ENCODE data around the gene HIBCH.
"Not testable (repeated sequence)": the region's sequence is repeated elsewhere in the genome, so short reads cannot be mapped to it uniquely, and the experiment has no call there.

HIBCH gene

GRCh38 chr2:190311893-190312634 lies 7.6 kb downstream of the HIBCH start:
- Mint-ChIP-seq H3K4me3 (no peak overlapping the region), H3K27ac (no peak overlapping the region), H3K36me3 (peaks cover 9 to 36% of the 10 kb centered on the region in 2 donors)

GRCh38 chr2:190308031-190308430 lies 11.6 kb downstream of the HIBCH start:
- Mint-ChIP-seq H3K4me1 (peaks cover 0 to 2% of the 10 kb centered on the region in 2 donors), H3K36me3 (peaks cover 16 to 35% of the 10 kb centered on the region in 2 donors), H3K4me3 (no peak overlapping the region), H3K27ac (no peak overlapping the region), H3K27me3 (no peaks in the 10 kb centered on the region), H3K9me3 (no peaks in the 10 kb centered on the region)
- DNase-seq, result no peak
- ATAC-seq (replicated peaks), result no peak

More at GRCh38 chr2:190311893-190312634, 7.6 kb downstream of the HIBCH start:
- ATAC-seq (replicated peaks), result no peak
- H3K27me3 Mint-ChIP-seq, result no peaks in the 10 kb centered on the region
- no peaks in the 10 kb centered on the region for H3K9me3 Mint-ChIP-seq
- peaks cover 16 to 19% of the 10 kb centered on the region in 2 donors for H3K4me1 Mint-ChIP-seq
- no peak for DNase-seq

GRCh38 chr2:190304404-190304803 lies 15.2 kb downstream of the HIBCH start:
- Mint-ChIP-seq H3K36me3 (peaks cover 39 to 50% of the 10 kb centered on the region in 2 donors), H3K27me3 (no peaks in the 10 kb centered on the region), H3K4me3 (no peak overlapping the region), H3K27ac (no peak overlapping the region), H3K9me3 (peaks cover 5 to 8% of the 10 kb centered on the region in 2 donors), H3K4me1 (peaks cover 0 to 3% of the 10 kb centered on the region in 2 donors)
- ATAC-seq (replicated peaks) (no peak), DNase-seq (no peak)

GRCh38 chr2:190303647-190304046 lies 16.0 kb downstream of the HIBCH start:
- Mint-ChIP-seq H3K4me3 (no peak overlapping the region), H3K27ac (no peak overlapping the region), H3K36me3 (peaks cover 40 to 52% of the 10 kb centered on the region in 2 donors), H3K9me3 (peaks cover 5 to 8% of the 10 kb centered on the region in 2 donors), H3K27me3 (no peaks in the 10 kb centered on the region), H3K4me1 (peaks cover 0 to 3% of the 10 kb centered on the region in 2 donors)
- DNase-seq (no peak), ATAC-seq (replicated peaks) (no peak)

GRCh38 chr2:190302052-190302451 lies 17.6 kb downstream of the HIBCH start:
- H3K27ac Mint-ChIP-seq, result no peak overlapping the region
- ATAC-seq (replicated peaks), result no peak
- peaks cover 0 to 3% of the 10 kb centered on the region in 2 donors for H3K4me1 Mint-ChIP-seq
- no peak overlapping the region for H3K4me3 Mint-ChIP-seq
- DNase-seq, result no peak
- peaks cover 44 to 58% of the 10 kb centered on the region in 2 donors for H3K36me3 Mint-ChIP-seq
- peaks cover 5 to 8% of the 10 kb centered on the region in 2 donors for H3K9me3 Mint-ChIP-seq
- no peaks in the 10 kb centered on the region for H3K27me3 Mint-ChIP-seq

GRCh38 chr2:190301032-190301431 lies 18.6 kb downstream of the HIBCH start:
- Mint-ChIP-seq H3K27ac (no peak overlapping the region), H3K27me3 (no peaks in the 10 kb centered on the region), H3K4me1 (peaks cover 0 to 3% of the 10 kb centered on the region in 2 donors), H3K36me3 (peaks cover 44 to 52% of the 10 kb centered on the region in 2 donors), H3K4me3 (no peak overlapping the region), H3K9me3 (peaks cover 5 to 8% of the 10 kb centered on the region in 2 donors)
- ATAC-seq (replicated peaks), result no peak
- no peak for DNase-seq

GRCh38 chr2:190297880-190298279 lies 21.7 kb downstream of the HIBCH start:
- not testable (repeated sequence) for H3K27ac Mint-ChIP-seq, H3K4me3 Mint-ChIP-seq

GRCh38 chr2:190283783-190284182 lies 35.8 kb downstream of the HIBCH start:
- Mint-ChIP-seq H3K9me3 (no peaks in the 10 kb centered on the region), H3K4me3 (no peak overlapping the region), H3K4me1 (no peaks in the 10 kb centered on the region), H3K27ac (no peak overlapping the region), H3K27me3 (no peaks in the 10 kb centered on the region), H3K36me3 (peaks cover 39 to 44% of the 10 kb centered on the region in 2 donors)
- ATAC-seq (replicated peaks) (no peak), DNase-seq (no peak)

More at GRCh38 chr2:190297880-190298279, 21.7 kb downstream of the HIBCH start:
- not testable (repeated sequence) for H3K4me1 Mint-ChIP-seq; H3K27me3 Mint-ChIP-seq; H3K9me3 Mint-ChIP-seq; DNase-seq; ATAC-seq (replicated peaks)
- H3K36me3 Mint-ChIP-seq, result peaks cover 45 to 48% of the 10 kb centered on the region in 2 donors

GRCh38 chr2:190280565-190281350 lies 38.9 kb downstream of the HIBCH start:
- no peak for ATAC-seq (replicated peaks)
- Mint-ChIP-seq H3K27me3 (no peaks in the 10 kb centered on the region), H3K4me1 (no peaks in the 10 kb centered on the region), H3K27ac (no peak overlapping the region), H3K36me3 (peaks cover 35 to 48% of the 10 kb centered on the region in 2 donors), H3K9me3 (no peaks in the 10 kb centered on the region), H3K4me3 (no peak overlapping the region)
- no peak for DNase-seq

- H3K36me3 Mint-ChIP-seq, result peaks cover 33 to 43% of the 10 kb centered on the region in 2 donors
- H3K27ac Mint-ChIP-seq, DNase-seq: not testable (repeated sequence)
Observed at GRCh38 chr2:190279256-190280134, 40.1 kb downstream of the HIBCH start.

GRCh38 chr2:190277234-190278112 lies 42.2 kb downstream of the HIBCH start:
- Mint-ChIP-seq H3K36me3 (peaks cover 31 to 39% of the 10 kb centered on the region in 2 donors), H3K4me1 (no peaks in the 10 kb centered on the region), H3K4me3 (no peak overlapping the region), H3K27me3 (no peaks in the 10 kb centered on the region), H3K9me3 (no peaks in the 10 kb centered on the region), H3K27ac (no peak overlapping the region)
- DNase-seq (no peak), ATAC-seq (replicated peaks) (peak in 1 of 2 donors; percentile 36)

More at GRCh38 chr2:190279256-190280134, 40.1 kb downstream of the HIBCH start:
- ATAC-seq (replicated peaks); H3K4me3 Mint-ChIP-seq; H3K9me3 Mint-ChIP-seq; H3K4me1 Mint-ChIP-seq; H3K27me3 Mint-ChIP-seq: not testable (repeated sequence)

- H3K4me1 Mint-ChIP-seq, result peaks cover 0 to 5% of the 10 kb centered on the region in 2 donors
- no peak overlapping the region for H3K4me3 Mint-ChIP-seq
- H3K27me3 Mint-ChIP-seq, result no peaks in the 10 kb centered on the region
- H3K27ac Mint-ChIP-seq, result no peak overlapping the region
- H3K36me3 Mint-ChIP-seq, result peaks cover 30 to 44% of the 10 kb centered on the region in 2 donors
- H3K9me3 Mint-ChIP-seq, result peaks cover 0 to 2% of the 10 kb centered on the region in 2 donors
- ATAC-seq (replicated peaks) (no peak), DNase-seq (no peak)
Observed at GRCh38 chr2:190272457-190272842, 47.2 kb downstream of the HIBCH start.

- peaks cover 30 to 44% of the 10 kb centered on the region in 2 donors for H3K36me3 Mint-ChIP-seq
- H3K9me3 Mint-ChIP-seq, result peaks cover 0 to 2% of the 10 kb centered on the region in 2 donors
- ATAC-seq (replicated peaks), result no peak
- H3K27me3 Mint-ChIP-seq, result no peaks in the 10 kb centered on the region
- DNase-seq, result no peak
- H3K27ac Mint-ChIP-seq, result no peak overlapping the region
- H3K4me3 Mint-ChIP-seq, result no peak overlapping the region
- peaks cover 0 to 5% of the 10 kb centered on the region in 2 donors for H3K4me1 Mint-ChIP-seq
Observed at GRCh38 chr2:190271783-190272456, 47.7 kb downstream of the HIBCH start.

All from stimulated activated naive B cell treated with anti-CD40 and anti-IgM and Interleukin-4, amounts not matched to agents 10 μg/mL and 1 μg/mL and 100 μg/mL, for 72 hours (primary cell).